ES-I3 (cell line): ENCODE measurements around the gene COTL1.

Experiments
- H3K36me3 ChIP-seq: 2 replicates; pipeline ENCODE4 v1.6.1; 2013; ENCODE audit warnings: mild to moderate bottlenecking, low read length, control low read depth, moderate library complexity; ENCODE audit not compliant: insufficient read depth
- H3K4me1 ChIP-seq: 2 replicates; pipeline ENCODE4 v1.6.1; 2013; ENCODE audit warnings: mild to moderate bottlenecking, control low read depth, low read length; ENCODE audit not compliant: insufficient read depth
- H3K9ac ChIP-seq: 2 replicates; pipeline ENCODE4 v1.6.1; 2013; ENCODE audit warnings: low read depth, mild to moderate bottlenecking, low read length, moderate library complexity
- H3K9me3 ChIP-seq: 2 replicates; pipeline ENCODE4 v1.6.1; 2013; ENCODE audit warnings: mild to moderate bottlenecking, low read length, moderate library complexity; ENCODE audit not compliant: control insufficient read depth, insufficient read depth

COTL1 gene

DNA sequence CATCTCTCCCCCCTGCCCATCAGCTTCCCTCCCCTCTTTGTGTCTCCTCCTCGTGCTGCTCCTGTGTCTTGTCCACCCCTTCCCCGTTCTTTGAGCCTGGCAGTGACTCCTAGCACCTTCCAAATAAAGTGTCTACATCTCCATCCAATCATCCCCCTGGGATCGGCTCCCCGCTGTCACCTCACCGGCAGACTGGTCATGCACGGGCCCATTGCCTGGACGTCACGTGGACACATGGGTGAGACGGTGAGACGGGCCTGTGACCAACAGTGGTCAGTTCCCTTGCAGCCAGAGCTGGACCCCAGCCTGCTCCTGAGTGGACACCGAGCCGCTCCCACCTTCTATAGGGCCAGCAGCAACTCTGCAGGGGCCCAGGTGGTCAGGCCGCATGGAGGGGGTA lies 46.4 kb downstream of the COTL1 start:
- H3K9me3 ChIP-seq = no peaks in the 10 kb centered on the region; the same call in 1 of the 2 replicates
- no peak overlapping the region for H3K9ac ChIP-seq
- H3K36me3 ChIP-seq = peaks cover 12% of the 10 kb centered on the region; the same call in 1 of the 2 replicates
- no peaks in the 10 kb centered on the region for H3K4me1 ChIP-seq

DNA sequence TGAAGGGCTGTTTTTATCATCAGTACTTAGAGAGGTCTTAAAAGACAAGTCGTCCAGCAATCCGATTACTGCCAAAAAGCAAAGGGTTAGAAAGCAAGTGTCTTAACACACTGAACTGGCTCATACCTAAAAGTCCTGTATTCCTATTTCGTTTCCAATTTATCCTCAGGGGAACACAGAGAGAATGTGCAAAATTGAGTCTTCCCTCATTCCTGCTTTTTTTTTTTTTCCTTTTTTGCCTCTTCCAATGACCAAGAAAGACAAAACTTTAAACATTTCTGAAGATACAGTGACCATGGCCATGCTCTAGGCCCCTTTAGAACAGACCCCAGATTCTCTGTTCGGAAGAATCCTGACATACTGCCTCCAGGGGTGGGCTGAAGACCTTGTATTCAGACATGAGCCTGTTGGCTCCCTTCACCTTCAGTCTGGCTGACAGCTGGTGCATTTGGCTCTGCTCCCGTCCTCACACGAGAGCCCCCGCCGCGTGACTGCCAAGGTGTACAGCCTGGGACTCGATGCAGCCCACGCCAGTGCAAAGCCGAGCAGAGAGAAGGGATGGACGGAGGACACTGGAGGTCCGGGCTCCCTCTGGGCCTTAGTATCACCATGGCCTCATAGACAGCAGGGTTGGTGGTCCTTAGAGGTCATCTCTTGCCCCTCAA lies 47.0 kb downstream of the COTL1 start:
- no peaks in the 10 kb centered on the region; the same call in 1 of the 2 replicates for H3K9me3 ChIP-seq
- peaks cover 14% of the 10 kb centered on the region; the same call in 1 of the 2 replicates for H3K36me3 ChIP-seq
- H3K9ac ChIP-seq = no peak overlapping the region
- no peaks in the 10 kb centered on the region for H3K4me1 ChIP-seq

DNA sequence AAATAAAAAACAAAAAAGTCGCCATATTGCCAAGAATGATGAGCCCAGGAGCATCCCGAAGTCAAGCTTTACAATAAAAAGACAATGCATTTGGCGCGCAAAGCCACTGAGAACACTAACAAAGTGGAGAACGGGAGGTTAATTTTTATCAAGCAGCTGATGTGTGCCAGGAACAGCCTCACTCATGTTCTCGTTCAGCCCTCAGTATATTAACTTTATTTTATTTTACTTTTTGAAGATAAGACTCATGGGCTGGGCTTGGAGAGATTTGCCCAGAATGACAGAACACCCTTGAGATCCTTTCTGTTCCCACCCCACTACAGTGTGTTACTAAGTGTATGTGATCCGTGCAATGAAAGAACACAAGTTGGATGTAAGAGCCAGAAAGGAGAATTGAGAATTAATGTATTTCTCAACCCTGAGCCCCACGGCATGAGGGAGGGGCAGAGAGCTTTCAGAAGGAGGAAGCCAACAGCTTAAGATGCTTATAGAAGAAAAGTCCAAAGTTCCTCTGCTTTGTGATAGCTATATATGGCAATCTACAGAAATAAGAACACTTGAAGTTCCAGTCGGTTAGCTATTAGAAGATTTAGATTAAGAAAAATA lies 48.4 kb downstream of the COTL1 start:
- H3K36me3 ChIP-seq = peaks cover 10% of the 10 kb centered on the region; the same call in 1 of the 2 replicates
- H3K4me1 ChIP-seq = no peaks in the 10 kb centered on the region
- H3K9ac ChIP-seq = no peak overlapping the region
- no peaks in the 10 kb centered on the region; the same call in 1 of the 2 replicates for H3K9me3 ChIP-seq

DNA sequence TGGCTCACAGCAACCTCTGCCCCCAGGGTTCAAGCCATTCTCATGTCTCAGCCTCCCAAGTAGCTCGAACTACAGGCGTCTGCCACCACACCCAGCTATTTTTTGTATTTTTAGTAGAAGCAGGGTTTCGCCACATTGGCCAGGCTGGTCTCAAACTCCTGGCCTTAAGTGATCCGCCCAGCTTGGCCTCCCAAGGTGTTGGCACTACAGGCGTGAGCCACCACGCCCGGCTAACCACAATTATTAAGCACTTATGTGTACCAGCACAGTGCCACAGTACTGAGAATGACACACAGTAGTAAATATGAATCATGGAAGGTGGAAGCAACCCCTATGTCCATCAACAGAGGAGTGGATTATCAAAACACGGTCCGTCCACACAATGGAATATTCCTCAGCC lies 49.8 kb downstream of the COTL1 start:
- H3K4me1 ChIP-seq = no peaks in the 10 kb centered on the region
- H3K9ac ChIP-seq = no peak overlapping the region
- peaks cover 10% of the 10 kb centered on the region; the same call in 1 of the 2 replicates for H3K36me3 ChIP-seq
- H3K9me3 ChIP-seq = no peaks in the 10 kb centered on the region; the same call in 1 of the 2 replicates

DNA sequence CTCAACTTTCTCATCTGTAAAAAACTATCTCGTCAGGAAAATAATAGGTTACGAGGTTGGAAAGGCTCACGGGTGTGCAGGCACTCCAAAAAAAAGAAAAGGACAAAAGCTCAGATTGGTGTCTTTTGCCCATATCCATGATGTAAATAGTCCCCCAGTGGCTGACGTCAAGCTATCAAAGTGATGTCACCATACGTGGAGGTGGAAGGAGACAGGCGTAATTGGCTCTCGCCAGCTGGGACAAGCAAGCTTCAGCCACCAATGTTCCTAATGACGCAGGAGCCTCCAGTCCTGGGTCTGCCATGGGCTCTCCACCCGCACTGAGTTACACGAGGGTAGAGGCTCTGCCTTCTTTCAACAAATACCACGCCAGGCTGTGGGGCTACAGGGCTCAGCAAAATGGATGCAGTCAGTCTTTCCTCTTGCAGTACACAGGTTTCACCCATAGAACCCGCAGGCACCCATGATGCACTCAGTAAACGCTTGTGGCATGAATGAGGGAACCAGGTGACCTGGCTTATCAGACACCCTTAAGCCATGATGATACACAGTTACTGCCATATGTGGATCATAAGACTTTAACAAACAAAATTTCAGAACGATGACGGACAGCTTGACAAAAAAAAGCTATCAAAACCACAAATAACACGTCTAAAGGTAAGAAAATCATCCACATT lies 50.5 kb downstream of the COTL1 start:
- H3K9ac ChIP-seq = no peak overlapping the region
- H3K4me1 ChIP-seq = no peaks in the 10 kb centered on the region
- H3K9me3 ChIP-seq = no peaks in the 10 kb centered on the region; the same call in 1 of the 2 replicates
- peaks cover 10% of the 10 kb centered on the region; the same call in 1 of the 2 replicates for H3K36me3 ChIP-seq

DNA sequence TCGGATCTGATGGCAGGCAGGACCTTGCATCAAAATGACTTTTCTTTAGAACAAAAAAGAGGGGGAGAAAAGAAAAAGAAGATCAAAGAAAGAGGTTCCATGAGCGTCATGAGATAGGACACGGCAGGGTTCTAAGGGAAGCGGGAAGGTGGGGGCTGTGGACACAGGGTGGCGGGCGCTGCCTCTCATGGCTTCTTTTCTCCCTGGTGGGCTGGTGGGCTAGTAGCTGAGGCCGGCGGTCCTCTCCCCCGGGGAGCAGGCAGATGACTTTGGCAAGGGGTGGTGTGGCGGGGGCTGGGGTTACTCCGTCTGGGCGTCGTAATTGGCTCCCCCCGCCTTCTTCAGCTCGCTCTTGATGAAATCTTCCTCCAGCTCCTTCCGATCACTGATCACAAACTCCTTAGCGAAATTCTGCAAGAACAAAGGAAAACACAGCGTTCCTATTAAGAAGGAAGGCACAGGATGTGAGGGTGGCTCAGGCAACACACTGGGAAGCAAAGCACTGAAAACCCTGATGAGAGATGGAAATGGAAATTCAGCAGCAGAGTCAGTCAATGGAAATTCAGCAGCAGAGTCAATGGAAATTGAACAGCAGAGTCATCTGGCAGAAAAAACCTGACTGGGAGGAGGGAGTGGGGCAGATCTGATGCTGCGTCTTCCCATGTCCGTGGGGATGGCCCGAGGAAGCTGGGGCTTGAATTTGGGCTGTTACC lies 51.2 kb downstream of the COTL1 start:
- Histone ChIP-seq H3K4me1 (0 out of 2 replicates have a peak, but pooled peaks cover under 1% of the 10 kb centered on the region), H3K9ac (no peak overlapping the region), H3K9me3 (no peaks in the 10 kb centered on the region; the same call in 1 of the 2 replicates), H3K36me3 (peaks cover 10% of the 10 kb centered on the region; the same call in 1 of the 2 replicates)

DNA sequence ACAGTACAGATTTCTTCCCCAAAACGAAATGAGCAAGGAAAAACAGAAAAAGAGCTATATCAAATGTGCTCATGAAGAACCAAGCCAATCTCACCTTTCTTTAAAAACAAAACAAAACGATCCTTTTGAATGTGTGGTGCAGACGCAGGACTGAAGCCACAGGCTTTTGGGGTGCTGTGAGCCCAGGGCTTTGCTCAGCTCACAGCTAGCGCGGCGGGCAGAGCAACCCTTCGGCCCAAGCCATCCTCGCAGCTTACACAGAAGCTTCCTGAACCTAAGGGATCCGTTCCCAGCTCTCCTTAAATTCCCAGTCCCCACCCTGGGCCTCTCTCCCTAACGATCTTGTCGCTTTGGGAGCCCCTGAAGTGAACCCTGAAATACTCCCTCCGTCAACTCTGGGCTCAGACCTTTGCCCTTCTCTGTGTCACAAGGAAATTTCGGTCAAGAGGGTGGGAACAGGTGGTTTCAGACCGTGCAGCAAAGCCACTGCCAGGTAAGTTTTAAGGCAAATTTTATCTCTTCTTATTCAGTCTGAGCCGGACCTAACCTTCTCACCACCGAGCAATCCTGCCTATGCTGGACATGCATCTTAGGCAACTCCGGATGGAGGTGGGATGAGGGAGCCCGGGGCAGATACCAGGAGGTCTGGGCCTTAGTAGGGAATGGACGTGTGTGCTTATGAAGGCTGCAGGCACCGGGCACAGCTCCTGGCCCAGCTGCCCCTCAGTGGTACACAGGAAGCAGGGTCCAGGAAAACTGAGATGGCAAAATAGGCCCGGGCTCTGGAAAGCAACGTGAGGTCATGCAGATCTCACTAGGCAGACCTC lies 52.0 kb downstream of the COTL1 start:
- no peaks in the 10 kb centered on the region; the same call in 1 of the 2 replicates for H3K9me3 ChIP-seq
- peaks cover 9% of the 10 kb centered on the region; the same call in 1 of the 2 replicates for H3K36me3 ChIP-seq
- H3K9ac ChIP-seq = no peak overlapping the region
- peaks cover 6% of the 10 kb centered on the region for H3K4me1 ChIP-seq

DNA sequence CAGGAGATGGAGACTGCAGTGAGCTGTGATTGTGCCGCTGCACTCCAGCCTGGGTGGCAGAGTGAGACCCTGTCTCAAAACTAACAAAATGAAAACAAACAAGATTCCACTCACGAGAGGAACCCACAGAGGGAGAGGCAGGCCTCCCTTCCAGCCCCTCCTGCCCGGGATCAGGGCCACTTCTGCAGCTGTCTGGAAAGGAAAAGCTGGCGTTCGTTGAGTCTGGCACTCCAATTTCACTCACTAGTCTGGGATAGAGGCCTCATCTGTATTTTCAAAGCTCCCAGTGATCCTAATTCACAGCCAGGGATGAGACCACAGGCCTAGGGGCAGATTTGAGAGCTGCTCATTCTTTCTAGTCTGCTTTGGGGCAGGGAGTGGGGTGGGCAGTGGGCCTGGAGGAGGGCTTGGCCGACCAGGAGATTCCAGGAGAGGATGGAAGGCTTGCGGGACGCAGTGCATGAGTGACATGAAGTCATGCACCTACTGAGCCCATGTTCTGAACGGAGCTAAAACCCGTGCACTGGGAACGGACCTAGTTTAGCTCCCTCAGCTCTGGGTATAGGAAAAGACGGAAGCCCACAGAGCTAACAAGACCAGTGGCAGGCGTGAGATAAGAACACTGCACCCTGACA lies 54.0 kb downstream of the COTL1 start:
- Histone ChIP-seq H3K4me1 (peaks cover 19% of the 10 kb centered on the region), H3K9ac (no peak overlapping the region), H3K36me3 (peaks cover 6% of the 10 kb centered on the region; the same call in 1 of the 2 replicates)

DNA sequence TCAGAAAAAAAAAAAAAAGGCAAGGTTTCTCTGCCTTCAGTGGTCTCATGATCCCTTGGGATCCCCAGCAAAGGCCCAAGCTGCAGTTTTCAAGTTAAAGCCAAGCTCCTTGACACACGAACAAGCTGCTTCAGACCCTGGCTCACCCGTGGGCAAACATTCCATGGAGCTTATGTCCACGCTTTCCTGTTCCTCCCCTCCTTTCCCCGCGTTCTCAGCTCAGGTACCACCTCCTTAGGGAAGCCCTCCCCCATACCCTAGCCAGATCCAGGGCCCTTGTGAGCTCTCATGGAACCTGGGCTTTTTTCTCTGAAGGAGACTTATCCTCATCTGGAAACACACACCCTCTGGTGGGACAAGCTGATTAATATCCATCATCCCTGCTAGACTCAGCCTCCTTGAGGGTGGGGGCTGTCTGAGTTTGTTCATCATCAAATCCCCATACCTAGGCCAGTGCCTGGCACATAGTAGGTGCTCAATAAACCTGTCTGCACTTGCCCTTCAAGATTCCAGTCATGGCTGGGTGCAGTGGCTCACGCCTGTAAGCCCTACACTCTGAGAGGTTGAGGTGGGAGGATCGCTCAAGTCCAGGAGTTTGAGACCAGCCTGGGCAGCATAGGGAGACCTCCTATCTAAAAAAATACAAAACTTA lies 54.7 kb downstream of the COTL1 start:
- Histone ChIP-seq H3K4me1 (peaks cover 21% of the 10 kb centered on the region), H3K36me3 (peaks cover 3% of the 10 kb centered on the region; the same call in 1 of the 2 replicates), H3K9ac (no peak overlapping the region), H3K9me3 (no peaks in the 10 kb centered on the region)

More for the DNA sequence above, 54.0 kb downstream of the COTL1 start:
- H3K9me3 ChIP-seq = no peaks in the 10 kb centered on the region

DNA sequence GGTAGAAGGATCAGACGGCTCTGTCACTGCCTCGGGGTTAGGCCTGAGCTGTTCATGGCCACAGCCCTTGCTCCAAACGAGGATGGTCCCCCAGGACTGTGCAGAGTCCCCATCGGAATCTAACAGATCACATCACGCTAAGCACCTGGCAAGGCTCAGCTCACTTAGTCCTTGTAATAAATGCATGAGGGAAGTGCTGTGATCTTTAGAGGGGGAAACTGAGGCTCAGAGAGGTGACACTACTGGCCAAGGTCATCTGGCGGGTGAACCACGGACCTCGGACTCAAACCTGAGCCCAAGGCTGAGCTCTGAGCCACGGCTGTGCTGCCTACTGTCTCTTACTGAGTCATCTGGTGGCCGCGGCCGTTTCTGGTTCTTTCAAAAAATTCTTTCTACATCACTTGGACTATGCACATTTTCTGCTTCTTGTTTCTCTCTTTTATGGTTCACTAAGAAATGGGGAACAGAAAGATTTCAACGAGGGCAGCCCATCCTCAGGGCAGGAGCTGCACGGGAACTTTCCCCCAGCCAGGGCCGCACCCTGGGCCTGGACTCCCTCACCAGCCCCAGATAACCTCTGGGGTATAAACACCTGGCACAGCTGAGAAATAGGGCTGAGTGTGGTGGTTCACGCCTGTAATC lies 55.6 kb downstream of the COTL1 start:
- no peak overlapping the region for H3K9ac ChIP-seq
- H3K36me3 ChIP-seq = peaks cover 3% of the 10 kb centered on the region; the same call in 1 of the 2 replicates
- peaks cover 21% of the 10 kb centered on the region for H3K4me1 ChIP-seq
- H3K9me3 ChIP-seq = no peaks in the 10 kb centered on the region

DNA sequence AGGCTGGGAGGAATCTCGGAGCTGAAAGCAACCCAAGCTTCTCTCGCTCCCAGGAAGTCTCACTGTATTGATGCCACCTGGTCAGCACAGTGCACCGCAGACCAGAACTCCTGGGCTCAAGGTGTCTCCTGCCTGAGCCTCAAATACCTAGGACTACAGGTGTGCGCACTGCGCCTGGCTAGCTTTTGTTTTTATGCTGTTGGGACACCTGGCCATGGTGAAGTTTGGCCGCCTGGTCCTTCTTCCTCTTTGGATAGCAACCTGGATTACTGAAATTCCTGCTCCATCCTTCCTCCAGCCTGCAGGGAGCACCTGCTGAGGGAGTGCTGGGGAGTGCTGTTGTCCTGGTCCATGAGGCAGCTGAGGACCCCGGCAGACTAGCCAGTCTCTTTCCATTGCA lies 56.6 kb downstream of the COTL1 start:
- H3K9ac ChIP-seq = no peak overlapping the region
- peaks cover 21% of the 10 kb centered on the region for H3K4me1 ChIP-seq
- no peaks in the 10 kb centered on the region for H3K9me3 ChIP-seq
- H3K36me3 ChIP-seq = peaks cover 1% of the 10 kb centered on the region; the same call in 1 of the 2 replicates

DNA sequence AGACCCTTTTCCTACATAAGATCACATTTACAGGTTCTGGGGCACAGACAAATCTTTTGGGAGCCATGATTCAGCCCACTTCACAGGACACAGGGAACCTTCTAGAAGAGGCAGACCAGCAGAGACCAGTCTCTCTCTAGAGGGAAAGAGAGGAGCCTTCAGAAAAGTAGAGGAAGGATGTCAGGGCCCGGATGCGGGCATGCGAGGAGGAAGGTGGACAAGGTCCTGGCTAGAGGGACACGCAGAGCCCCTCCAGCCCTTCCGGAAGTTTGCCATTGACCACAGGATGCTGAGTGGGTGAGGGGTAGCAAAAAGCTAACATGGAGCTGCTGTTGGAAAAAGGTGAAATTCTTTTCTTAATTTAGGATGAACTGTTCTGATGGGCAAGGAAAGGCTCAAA lies 57.6 kb downstream of the COTL1 start:
- Histone ChIP-seq H3K9ac (no peak overlapping the region), H3K9me3 (no peaks in the 10 kb centered on the region), H3K4me1 (peaks cover 21% of the 10 kb centered on the region), H3K36me3 (no peaks in the 10 kb centered on the region)
